Measurements from ENCODE around the gene PRKX.
"Not testable (repeated sequence)": the region's sequence is repeated elsewhere in the genome, so short reads cannot be mapped to it uniquely, and the experiment has no call there.

DNA sequence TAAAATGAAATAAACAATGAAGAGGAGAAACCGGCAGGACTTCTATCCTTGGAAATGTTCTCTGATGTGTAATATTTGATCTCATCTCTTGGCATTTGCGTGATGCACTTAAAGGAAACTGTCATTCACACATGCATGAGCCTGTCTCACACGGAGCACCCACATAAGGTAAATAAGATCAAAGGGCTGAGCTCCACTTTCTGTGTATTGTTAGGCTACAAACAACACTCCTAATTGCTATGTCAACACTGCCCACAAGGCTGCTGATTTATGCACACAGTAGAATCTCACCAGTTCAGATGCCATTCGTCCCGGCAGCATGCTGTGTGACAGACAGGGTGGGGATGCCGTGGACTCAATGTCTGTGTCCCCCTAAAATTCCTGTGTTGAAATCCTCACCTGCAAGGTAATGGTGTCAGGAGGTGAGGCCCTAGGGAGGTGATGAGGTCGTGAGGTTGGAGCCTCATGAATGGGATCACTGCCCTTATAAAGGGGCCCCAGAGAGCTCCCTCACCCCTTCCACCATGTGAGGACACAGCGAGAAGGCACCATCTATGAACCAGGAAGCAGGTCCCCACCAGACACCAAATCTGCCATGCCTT is 5.7 kb downstream of the PRKX start:
- TF ChIP-seq, protein P1, sequence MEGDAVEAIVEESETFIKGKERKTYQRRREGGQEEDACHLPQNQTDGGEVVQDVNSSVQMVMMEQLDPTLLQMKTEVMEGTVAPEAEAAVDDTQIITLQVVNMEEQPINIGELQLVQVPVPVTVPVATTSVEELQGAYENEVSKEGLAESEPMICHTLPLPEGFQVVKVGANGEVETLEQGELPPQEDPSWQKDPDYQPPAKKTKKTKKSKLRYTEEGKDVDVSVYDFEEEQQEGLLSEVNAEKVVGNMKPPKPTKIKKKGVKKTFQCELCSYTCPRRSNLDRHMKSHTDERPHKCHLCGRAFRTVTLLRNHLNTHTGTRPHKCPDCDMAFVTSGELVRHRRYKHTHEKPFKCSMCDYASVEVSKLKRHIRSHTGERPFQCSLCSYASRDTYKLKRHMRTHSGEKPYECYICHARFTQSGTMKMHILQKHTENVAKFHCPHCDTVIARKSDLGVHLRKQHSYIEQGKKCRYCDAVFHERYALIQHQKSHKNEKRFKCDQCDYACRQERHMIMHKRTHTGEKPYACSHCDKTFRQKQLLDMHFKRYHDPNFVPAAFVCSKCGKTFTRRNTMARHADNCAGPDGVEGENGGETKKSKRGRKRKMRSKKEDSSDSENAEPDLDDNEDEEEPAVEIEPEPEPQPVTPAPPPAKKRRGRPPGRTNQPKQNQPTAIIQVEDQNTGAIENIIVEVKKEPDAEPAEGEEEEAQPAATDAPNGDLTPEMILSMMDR (IDR thresholded peaks at IDR 0.05): not testable (repeated sequence)
- not testable (repeated sequence) for TF ChIP-seq POLR2A (IDR thresholded peaks at IDR 0.05)
